Head of caudate nucleus (tissue), 42 donors: Measurements from ENCODE around the gene XPNPEP2.
A peak's percentile ranks its signal among the peaks of the same experiment; 100 is the strongest.

Source experiments
- DNase-seq, 42 donors: peaks; one replicate each; pipeline versions ENCODE4 v3.0.0 to v3.0.0-alpha.2; 2020 to 2021; ENCODE audit warnings: mixed read lengths in 7 of 42
- intact Hi-C: fragments of 100-400 bp; cut with DNase I; formaldehyde crosslinking; loops from one replicate; pipeline ENCODE4 v1.15.0; 2022

The XPNPEP2 gene

GRCh38 chrX:129788527-129788926 is 49.7 kb downstream of the XPNPEP2 start:
- peak in 1 of 42 donors; percentile 38 for DNase-seq

GRCh38 chrX:129790146-129790545 is 51.4 kb downstream of the XPNPEP2 start:
- intact Hi-C loops = no loop called here
- DNase-seq = peak in 2 of 42 donors; percentile 19 to 22

More at GRCh38 chrX:129788527-129788926, 49.7 kb downstream of the XPNPEP2 start:
- intact Hi-C loops = no loop called here

GRCh38 chrX:129790808-129791207 is 52.0 kb downstream of the XPNPEP2 start:
- DNase-seq = peak in 4 of 42 donors; percentile 5 to 29 (median 16)
- intact Hi-C loops = no loop called here

- peak in 2 of 42 donors; percentile 16 to 28 for DNase-seq
- intact Hi-C loops = no loop called here
Measured at GRCh38 chrX:129791336-129791735, 52.6 kb downstream of the XPNPEP2 start.

GRCh38 chrX:129791961-129792570 is 53.3 kb downstream of the XPNPEP2 start:
- peak in 2 of 42 donors; percentile 23 to 34 for DNase-seq
- intact Hi-C loops = no loop called here

- peak in 2 of 42 donors; percentile 22 to 33 for DNase-seq
- intact Hi-C loops = no loop called here
Measured at GRCh38 chrX:129792586-129793291, 54.0 kb downstream of the XPNPEP2 start.

- intact Hi-C loops = no loop called here
- peak in 6 of 42 donors; percentile 19 to 49 (median 32) for DNase-seq
Measured at GRCh38 chrX:129793604-129794191, 54.9 kb downstream of the XPNPEP2 start.

- DNase-seq = peak in 2 of 42 donors; percentile 7 to 19
- intact Hi-C loops = no loop called here
Measured at GRCh38 chrX:129795584-129795983, 56.8 kb downstream of the XPNPEP2 start.

- intact Hi-C loops = no loop called here
- peak in 2 of 42 donors; percentile 13 to 26 for DNase-seq
Measured at GRCh38 chrX:129797251-129797906, 58.6 kb downstream of the XPNPEP2 start.

- intact Hi-C loops = no loop called here
- peak in 1 of 42 donors; percentile 26 for DNase-seq
Measured at GRCh38 chrX:129798456-129798855, 59.7 kb downstream of the XPNPEP2 start.

GRCh38 chrX:129798888-129799287 is 60.1 kb downstream of the XPNPEP2 start:
- DNase-seq = peak in 1 of 42 donors; percentile 14
- intact Hi-C loops = no loop called here

GRCh38 chrX:129800186-129800585 is 61.4 kb downstream of the XPNPEP2 start:
- intact Hi-C loops = no loop called here
- no peak for DNase-seq

- no peak for DNase-seq
Measured at GRCh38 chrX:129802863-129803262, 64.1 kb downstream of the XPNPEP2 start.

GRCh38 chrX:129804806-129805205 is 66.0 kb downstream of the XPNPEP2 start:
- intact Hi-C loops = no loop called here
- DNase-seq = no peak

More at GRCh38 chrX:129802863-129803262, 64.1 kb downstream of the XPNPEP2 start:
- intact Hi-C loops = no loop called here

- intact Hi-C loops = no loop called here
- no peak for DNase-seq
Measured at GRCh38 chrX:129808158-129808828, 69.5 kb downstream of the XPNPEP2 start.

GRCh38 chrX:129808829-129809796 is 70.3 kb downstream of the XPNPEP2 start:
- DNase-seq = no peak
- intact Hi-C loops = no loop called here

GRCh38 chrX:129813662-129814368 is 75.0 kb downstream of the XPNPEP2 start:
- DNase-seq = no peak
- intact Hi-C loops = no loop called here
